IMR-90 (cell line): Measurements from ENCODE around the gene PLXND1. TPM values are rescaled to one million over a fixed set of nuclear protein-coding genes. Genes with fewer than 3 reads are reported as not detected.

Source experiments
- ATAC-seq: fragments of 200-7000 bp; cut with Tn5 transposase; 2 replicates; pipeline ENCODE4 v1.9.1; 2020; ENCODE audit warnings: low read depth, mild to moderate bottlenecking, moderate library complexity
- BruUV-seq: library from RNA; stranded (reverse); fragments of 400-500 nt; replicated peaks from 2 replicates; lab custom pipeline; 2021; lab: Mats Ljungman, UMichigan
- CTCF ChIA-PET: fragments of 300-600 bp; formaldehyde crosslinking; extraction: SDS; loops from one replicate; lab custom pipeline; 2021; ENCODE audit warnings: antibody characterized with exemption; lab: Yijun Ruan, JAX
- POLR2A ChIA-PET: fragments of 300-600 bp; sonication (Branson Sonifier 250); formaldehyde crosslinking; loops from one replicate; lab custom pipeline; 2022; ENCODE audit warnings: antibody characterized with exemption; ENCODE audit not compliant: unreplicated experiment; lab: Charles Lee
- DNase-seq: peaks from one replicate; pipeline ENCODE4 v3.0.0; 2013
- H2AFZ ChIP-seq: replicated peaks from 2 replicates; pipeline ENCODE3; 2013; ENCODE audit warnings: low read length, mild to moderate bottlenecking; ENCODE audit not compliant: poor library complexity
- H2AK5ac ChIP-seq: 2 replicates; pipeline ENCODE4 v1.6.1; 2013; ENCODE audit warnings: low read depth, low read length, inconsistent platforms
- H2AK9ac ChIP-seq: replicated peaks from 2 replicates; pipeline ENCODE3; 2013; ENCODE audit warnings: mild to moderate bottlenecking, low read depth, low read length, moderate library complexity; ENCODE audit not compliant: poor library complexity
- H2BK120ac ChIP-seq: 2 replicates; pipeline ENCODE4 v1.6.1; 2013; ENCODE audit warnings: low read depth, low read length, inconsistent platforms
- H2BK15ac ChIP-seq: 3 replicates; pipeline ENCODE4 v1.6.1; 2013; ENCODE audit warnings: low read depth, low read length, inconsistent platforms
- H2BK20ac ChIP-seq: 2 replicates; pipeline ENCODE4 v1.6.1; 2013; ENCODE audit warnings: low read depth, mild to moderate bottlenecking, inconsistent platforms, low read length, moderate library complexity
- H2BK5ac ChIP-seq: 2 replicates; pipeline ENCODE4 v1.6.1; 2013; ENCODE audit warnings: mild to moderate bottlenecking, low read depth, low read length, inconsistent platforms; ENCODE audit not compliant: poor library complexity, severe bottlenecking
- H3K14ac ChIP-seq: replicated peaks from 2 replicates; pipeline ENCODE4 v1.6.1; 2013; ENCODE audit warnings: low read depth, low read length, inconsistent platforms
- H3K18ac ChIP-seq: 2 replicates; pipeline ENCODE4 v1.6.1; 2013; ENCODE audit warnings: low read depth, low read length, control low read depth
- H3K23ac ChIP-seq: 2 replicates; pipeline ENCODE4 v1.6.1; 2013; ENCODE audit warnings: low read depth, low read length, inconsistent platforms
- H3K27ac ChIP-seq: 2 replicates; pipeline ENCODE4 v1.5.1; 2013; ENCODE audit warnings: mild to moderate bottlenecking, control low read depth, low read length; ENCODE audit not compliant: insufficient read depth
- H3K27me3 ChIP-seq: 2 replicates; pipeline ENCODE4 v1.6.1; 2013; ENCODE audit warnings: low read length; ENCODE audit not compliant: control insufficient read depth, insufficient read depth
- H3K36me3 ChIP-seq: 2 replicates; pipeline ENCODE4 v1.6.1; 2013; ENCODE audit warnings: low read length, mixed read lengths; ENCODE audit not compliant: control insufficient read depth, insufficient read depth
- H3K4ac ChIP-seq: 2 replicates; pipeline ENCODE4 v1.6.1; 2013; ENCODE audit warnings: low read depth, low read length, inconsistent platforms
- H3K4me1 ChIP-seq: 2 replicates; pipeline ENCODE4 v1.6.1; 2013; ENCODE audit warnings: low read length, mixed read lengths; ENCODE audit not compliant: control insufficient read depth, insufficient read depth
- H3K4me2 ChIP-seq: 2 replicates; pipeline ENCODE4 v1.6.1; 2013; ENCODE audit warnings: low read depth, mild to moderate bottlenecking, control low read depth, low read length, moderate library complexity
- H3K4me3 ChIP-seq: 2 replicates; pipeline ENCODE4 v1.5.1; 2013; ENCODE audit warnings: low read depth, mild to moderate bottlenecking, control low read depth, low read length, moderate library complexity; ENCODE audit not compliant: insufficient read depth
- H3K56ac ChIP-seq: 2 replicates; pipeline ENCODE4 v1.6.1; 2013; ENCODE audit warnings: low read length, inconsistent platforms; ENCODE audit not compliant: insufficient read depth; ENCODE audit errors: extremely low read depth
- H3K79me1 ChIP-seq, 2 experiments: 2 replicates each; pipeline ENCODE4 v1.6.1; 2013; ENCODE audit warnings: low read length in 2 of 2, inconsistent platforms in 1 of 2, low read depth in 1 of 2
- H3K9ac ChIP-seq: 2 replicates; pipeline ENCODE4 v1.6.1; 2013; ENCODE audit warnings: low read depth, low read length, control low read depth
- H3K9me1 ChIP-seq: 2 replicates; pipeline ENCODE4 v1.6.1; 2013; ENCODE audit warnings: low read length, inconsistent platforms; ENCODE audit not compliant: insufficient read depth
- H3K9me3 ChIP-seq: 2 replicates; pipeline ENCODE4 v1.6.1; 2013; ENCODE audit warnings: low read length; ENCODE audit not compliant: control insufficient read depth, insufficient read depth
- H4K20me1 ChIP-seq: 2 replicates; pipeline ENCODE4 v1.6.1; 2013; ENCODE audit warnings: low read length, inconsistent platforms; ENCODE audit not compliant: insufficient read depth
- H4K5ac ChIP-seq: 2 replicates; pipeline ENCODE4 v1.6.1; 2013; ENCODE audit warnings: mild to moderate bottlenecking, low read depth, low read length, control low read depth
- H4K8ac ChIP-seq, 2 experiments: 2 replicates each; pipeline ENCODE4 v1.6.1; 2013; ENCODE audit warnings: low read depth in 2 of 2, low read length in 2 of 2, control low read depth in 1 of 2, inconsistent platforms in 1 of 2
- H4K91ac ChIP-seq: 2 replicates; pipeline ENCODE4 v1.6.1; 2013; ENCODE audit warnings: low read depth, low read length, inconsistent platforms; ENCODE audit not compliant: insufficient read depth
- BHLHE40 ChIP-seq: fragments of 150-350 bp; IDR thresholded peaks from 2 replicates; pipeline ENCODE4 v1.6.1; 2016; ENCODE audit warnings: mild to moderate bottlenecking, low read depth, low read length
- CHD1 ChIP-seq: IDR thresholded peaks from 2 replicates; pipeline ENCODE4 v1.6.1; 2012; ENCODE audit warnings: low read depth, low read length, improper control_type of control experiment
- FOS ChIP-seq: fragments of 150-350 bp; IDR thresholded peaks from 2 replicates; pipeline ENCODE4 v1.6.1; 2016; ENCODE audit warnings: low read depth, low read length
- MAFK ChIP-seq: IDR thresholded peaks from 2 replicates; pipeline ENCODE4 v1.6.1; 2012; ENCODE audit warnings: low read depth, low read length, improper control_type of control experiment
- MXI1 ChIP-seq: IDR thresholded peaks from 2 replicates; pipeline ENCODE4 v1.6.1; 2012; ENCODE audit warnings: low read depth, mild to moderate bottlenecking, low read length, moderate library complexity, borderline replicate concordance
- POLR2A ChIP-seq: IDR thresholded peaks from 2 replicates; pipeline ENCODE4 v1.6.1; 2012; ENCODE audit warnings: mild to moderate bottlenecking, low read depth, low read length
- RAD21 ChIP-seq: IDR thresholded peaks from 2 replicates; pipeline ENCODE4 v1.6.1; 2012; ENCODE audit warnings: low read length, improper control_type of control experiment
- RCOR1 ChIP-seq: IDR thresholded peaks from 2 replicates; pipeline ENCODE4 v1.6.1; 2012; ENCODE audit warnings: mild to moderate bottlenecking, low read length, improper control_type of control experiment; ENCODE audit not compliant: insufficient replicate concordance
- RFX5 ChIP-seq: IDR thresholded peaks from 2 replicates; pipeline ENCODE4 v1.8.0; 2012; ENCODE audit warnings: low read depth, mild to moderate bottlenecking, low read length, moderate library complexity
- SMC3 ChIP-seq: fragments of 150-350 bp; IDR thresholded peaks from 2 replicates; pipeline ENCODE4 v1.6.1; 2016; ENCODE audit warnings: low read depth, mild to moderate bottlenecking, antibody characterized with exemption, low read length, moderate library complexity
- whole genome bisulfite sequencing, 2 experiments: methylation state at CpG; one replicate each; pipeline versions ENCODE4 v1.1.5 to v1.1.7; 2013; ENCODE audit warnings: missing lambda C conversion rate in 2 of 2; ENCODE audit not compliant: insufficient read length in 1 of 2; ENCODE audit errors: extremely low coverage in 2 of 2; 5-methylcytosine and 5-hydroxymethylcytosine counted together
- dilution Hi-C: fragments of 300-500 bp; cut with HindIII; formaldehyde crosslinking; loops from one replicate; pipeline ENCODE4 v1.14.3; 2018; ENCODE audit warnings: low sequenced_read_pairs; ENCODE audit not compliant: unreplicated experiment
- in situ Hi-C: fragments of 300-500 bp; cut with MboI; formaldehyde crosslinking; loops from 3 replicates; pipeline ENCODE4 v1.14.3; 2019; ENCODE audit warnings: low sequenced_read_pairs, inconsistent platforms, mixed read lengths
- intact Hi-C: fragments of 100-400 bp; cut with micrococcal nuclease; formaldehyde crosslinking; loops from 2 replicates; pipeline ENCODE4 v1.10.0; 2022
- polyA plus RNA-seq, 3 experiments: library from polyadenylated mRNA; depleted of rRNA; stranded (reverse); fragments of >200 nt; gene quantifications; 2 replicates each; pipeline ENCODE4 v1.2.3, GENCODE V29; 2012; ENCODE audit warnings: low replicate concordance in 1 of 3
- total RNA-seq: library from RNA; depleted of rRNA; stranded (reverse); fragments of >200 nt; gene quantifications from 2 replicates; pipeline ENCODE4 v1.2.3, GENCODE V29; 2012
- TF ChIP-seq, protein P1 (sequence below): fragments of 150-350 bp; IDR thresholded peaks from 2 replicates; pipeline ENCODE4 v1.6.1; 2017; ENCODE audit warnings: mild to moderate bottlenecking, antibody characterized with exemption, low read length, low read depth
- TF ChIP-seq, protein P2 (sequence below): conservative IDR thresholded peaks from 2 replicates; pipeline ENCODE4 v1.5.1; 2012; ENCODE audit warnings: mild to moderate bottlenecking, low read depth, low read length, improper control_type of control experiment

PLXND1 gene
- total and polyA plus RNA-seq, 2 of the 4 experiments (the other 2 are of a cell fraction) = 19.2 to 67.1 TPM

DNA sequence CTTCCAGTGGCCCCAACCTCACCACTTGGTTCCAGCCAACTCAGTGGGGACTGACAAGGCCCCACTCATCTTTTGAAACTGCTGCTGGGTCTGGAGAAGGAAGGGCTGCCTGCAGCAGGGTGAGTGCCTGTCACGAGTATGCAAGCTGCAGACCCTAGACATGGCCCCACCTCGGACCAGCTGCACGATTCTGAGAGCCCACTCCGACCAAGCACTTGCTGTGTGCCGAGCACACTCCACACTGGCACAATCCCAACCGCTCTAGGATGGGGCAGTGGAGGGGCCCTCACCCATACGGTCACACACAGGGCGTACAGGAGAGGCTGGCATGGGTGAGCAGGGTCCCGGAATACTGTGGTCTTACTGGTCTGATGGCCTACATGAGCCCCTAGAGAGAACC lies 8.0 kb upstream of the PLXND1 start:
- H3K4me3 ChIP-seq = no peak overlapping the region
- H3K23ac ChIP-seq = no peak overlapping the region
- no peaks in the 10 kb centered on the region for H3K9me3 ChIP-seq
- H4K20me1 ChIP-seq = no peaks in the 10 kb centered on the region
- dilution Hi-C loops (no loop called here), intact Hi-C loops (no loop called here), in situ Hi-C loops (loop anchor here (25.0 kb wide), 1 partner anchor 227 kb away; no protein-coding TSS in a partner anchor)
- no peak overlapping the region for H2AFZ ChIP-seq
- H2BK5ac ChIP-seq = no peak overlapping the region
- no peak overlapping the region for H4K5ac ChIP-seq
- no peak overlapping the region for H4K91ac ChIP-seq
- no peak overlapping the region for H3K9ac ChIP-seq
- H3K4me1 ChIP-seq = peaks cover 14% of the 10 kb centered on the region
- H3K27ac ChIP-seq = no peak overlapping the region
- H3K18ac ChIP-seq = no peak overlapping the region
- ChIA-PET CTCF (no interaction called here), POLR2A (no interaction called here)
- no peak overlapping the region for H3K14ac ChIP-seq
- no peak overlapping the region for H2AK9ac ChIP-seq
- no peak for TF ChIP-seq MAFK
- no peak for TF ChIP-seq RFX5
- no peak for TF ChIP-seq FOS
- no peak for TF ChIP-seq MXI1
- TF ChIP-seq BHLHE40 = no peak
- no peak for TF ChIP-seq SMC3
- TF ChIP-seq, protein P1, sequence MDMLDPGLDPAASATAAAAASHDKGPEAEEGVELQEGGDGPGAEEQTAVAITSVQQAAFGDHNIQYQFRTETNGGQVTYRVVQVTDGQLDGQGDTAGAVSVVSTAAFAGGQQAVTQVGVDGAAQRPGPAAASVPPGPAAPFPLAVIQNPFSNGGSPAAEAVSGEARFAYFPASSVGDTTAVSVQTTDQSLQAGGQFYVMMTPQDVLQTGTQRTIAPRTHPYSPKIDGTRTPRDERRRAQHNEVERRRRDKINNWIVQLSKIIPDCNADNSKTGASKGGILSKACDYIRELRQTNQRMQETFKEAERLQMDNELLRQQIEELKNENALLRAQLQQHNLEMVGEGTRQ = no peak
- TF ChIP-seq, protein P2, sequence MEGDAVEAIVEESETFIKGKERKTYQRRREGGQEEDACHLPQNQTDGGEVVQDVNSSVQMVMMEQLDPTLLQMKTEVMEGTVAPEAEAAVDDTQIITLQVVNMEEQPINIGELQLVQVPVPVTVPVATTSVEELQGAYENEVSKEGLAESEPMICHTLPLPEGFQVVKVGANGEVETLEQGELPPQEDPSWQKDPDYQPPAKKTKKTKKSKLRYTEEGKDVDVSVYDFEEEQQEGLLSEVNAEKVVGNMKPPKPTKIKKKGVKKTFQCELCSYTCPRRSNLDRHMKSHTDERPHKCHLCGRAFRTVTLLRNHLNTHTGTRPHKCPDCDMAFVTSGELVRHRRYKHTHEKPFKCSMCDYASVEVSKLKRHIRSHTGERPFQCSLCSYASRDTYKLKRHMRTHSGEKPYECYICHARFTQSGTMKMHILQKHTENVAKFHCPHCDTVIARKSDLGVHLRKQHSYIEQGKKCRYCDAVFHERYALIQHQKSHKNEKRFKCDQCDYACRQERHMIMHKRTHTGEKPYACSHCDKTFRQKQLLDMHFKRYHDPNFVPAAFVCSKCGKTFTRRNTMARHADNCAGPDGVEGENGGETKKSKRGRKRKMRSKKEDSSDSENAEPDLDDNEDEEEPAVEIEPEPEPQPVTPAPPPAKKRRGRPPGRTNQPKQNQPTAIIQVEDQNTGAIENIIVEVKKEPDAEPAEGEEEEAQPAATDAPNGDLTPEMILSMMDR = no peak
- TF ChIP-seq POLR2A = no peak
- no peak for TF ChIP-seq CHD1
- no peak for TF ChIP-seq RCOR1
- no peak for TF ChIP-seq RAD21
- no peak overlapping the region for H3K56ac ChIP-seq
- no peak overlapping the region for H4K8ac ChIP-seq
- H3K9me1 ChIP-seq = peaks cover 16% of the 10 kb centered on the region
- H2BK120ac ChIP-seq = no peak overlapping the region
- H3K36me3 ChIP-seq = no peaks in the 10 kb centered on the region
- no peaks in the 10 kb centered on the region; a peak in 1 of 4 replicates for H3K79me1 ChIP-seq
- H3K4ac ChIP-seq = no peak overlapping the region
- no peak overlapping the region for H2BK15ac ChIP-seq
- H2BK20ac ChIP-seq = no peak overlapping the region
- BruUV-seq = no TSS peak
- ATAC-seq (no peak), DNase-seq (no peak)
- no peaks in the 10 kb centered on the region for H3K27me3 ChIP-seq
- H3K4me2 ChIP-seq = no peak overlapping the region
- WGBS, 2 experiments = 80% methylated on average over 4 of the region's 9 CpGs; no CpG with 5 or more reads in 1 of the 2 experiments
- no peak overlapping the region for H2AK5ac ChIP-seq
